ENCODE data around the gene BTD. TPM values are rescaled to one million over a fixed set of nuclear protein-coding genes. Genes with fewer than 3 reads are reported as not detected.

The BTD gene
- polyA plus RNA-seq, 2 of the 4 experiments (the other 2 are of a cell fraction), result 17.6 to 17.8 TPM

GRCh38 chr3:15611018-15611417, 9.5 kb downstream of the BTD start:
- DNase-seq (ENCODE audit: low read depth in 1 of 2, low spot score in 1 of 2) (no peak), ATAC-seq (no peak)

GRCh38 chr3:15612001-15612400, 10.5 kb downstream of the BTD start:
- ChIA-PET POLR2A (interaction anchor here (0.9 kb wide), 1 partner anchor 10 kb away, joined by 4 read pairs; no protein-coding TSS in a partner anchor), CTCF (interaction anchor here (0.6 to 2.9 kb wide), 3 partner anchors 18 to 706 kb away, joined by 3 to 7 read pairs (median 3); no protein-coding TSS in a partner anchor)
- WGBS (ENCODE audit: missing lambda C conversion rate), result 81% methylated on average over 1 of the region's 1 CpG
- FAIRE-seq (no peak), DNase-seq (ENCODE audit: low read depth in 1 of 2, low spot score in 1 of 2) (no peak), ATAC-seq (no peak)
- Histone ChIP-seq H3K4me3 (no peak overlapping the region), H3K4me1 (peaks cover 34% of the 10 kb centered on the region), H3K27ac (no peak overlapping the region), H3K9me3 (no peaks in the 10 kb centered on the region), H3K4me2 (no peak overlapping the region)
- TF ChIP-seq HEYL (CRISPR knock-in tag; IDR thresholded peaks at IDR 0.05) (no peak), SMC3 (IDR thresholded peaks at IDR 0.05) (no peak), HMGXB4 (CRISPR knock-in tag; IDR thresholded peaks at IDR 0.05; ENCODE audit: borderline replicate concordance) (no peak), USF2 (IDR thresholded peaks at IDR 0.05) (no peak), CHD2 (IDR thresholded peaks at IDR 0.05; ENCODE audit: low read length, partially characterized antibody) (no peak), EHMT2 (IDR thresholded peaks at IDR 0.05; ENCODE audit: low read depth) (no peak), JUN (IDR thresholded peaks at IDR 0.05) (no peak), MAFK (IDR thresholded peaks at IDR 0.05; ENCODE audit: partially characterized antibody) (no peak), CTCF (IDR thresholded peaks at IDR 0.05) (no peak), REST (IDR thresholded peaks at IDR 0.05) (no peak), ELK1 (IDR thresholded peaks at IDR 0.05; ENCODE audit: low read depth, low read length) (no peak), CBX2 (IDR thresholded peaks at IDR 0.05; ENCODE audit: borderline replicate concordance, low read depth) (no peak), FOSL2 (IDR thresholded peaks at IDR 0.05) (no peak), FOSL2 (CRISPR knock-in tag; IDR thresholded peaks at IDR 0.05) (no peak), PHF8 (IDR thresholded peaks at IDR 0.05; ENCODE audit: borderline replicate concordance, low read depth) (no peak)

More at GRCh38 chr3:15611018-15611417, 9.5 kb downstream of the BTD start:
- ChIA-PET POLR2A (interaction anchor here (2.0 kb wide), 1 partner anchor 10 kb away, joined by 10 read pairs; the partner anchor contains the start of genes BTD and HACL1), CTCF (interaction anchor here (0.9 to 2.9 kb wide), 4 partner anchors 19 to 186 kb away, joined by 3 to 7 read pairs (median 4); partner anchors contain the start of gene ANKRD28)
- peaks cover 44% of the 10 kb centered on the region for H3K4me1 ChIP-seq
- no peak overlapping the region for H3K4me3 ChIP-seq
- H3K9me3 ChIP-seq, result no peaks in the 10 kb centered on the region
- no peak overlapping the region; the same call in 2 of the 3 replicates for H3K4me2 ChIP-seq
- peak overlapping the region in 1 of 2 experiments; percentile 21; a peak in 1 of 6 replicates for H3K27ac ChIP-seq
- 98% methylated on average over 3 of the region's 3 CpGs for WGBS (ENCODE audit: missing lambda C conversion rate)
- no peak for FAIRE-seq
- TF ChIP-seq SREBF2 (IDR thresholded peaks at IDR 0.05) (no peak), EHMT2 (IDR thresholded peaks at IDR 0.05; ENCODE audit: low read depth) (no peak), FOSB (CRISPR knock-in tag; IDR thresholded peaks at IDR 0.05) (no peak), GATA3 (IDR thresholded peaks at IDR 0.05; ENCODE audit: borderline replicate concordance) (no peak), ATOH8 (CRISPR knock-in tag; IDR thresholded peaks at IDR 0.05; ENCODE audit: low read depth) (no peak)
